Vagina (tissue), 2 donors: ENCODE data around the gene MIER3. TPM values are rescaled to one million over a fixed set of nuclear protein-coding genes. Genes with fewer than 3 reads are reported as not detected.
A peak's percentile ranks its signal among the peaks of the same experiment; 100 is the strongest.

Experiments
- DNase-seq, 2 donors: peaks; one replicate each; pipeline ENCODE4 v3.0.0-alpha.2; 2017; ENCODE audit errors: extremely low spot score in 2 of 2
- H3K27ac ChIP-seq: fragments of 200-600 bp; sonication (generic); one replicate; pipeline ENCODE4 v1.5.1; 2019
- H3K27me3 ChIP-seq: fragments of 200-600 bp; sonication (generic); one replicate; pipeline ENCODE4 v1.5.1; 2019
- H3K36me3 ChIP-seq, 2 donors: fragments of 200-600 bp; sonication (generic); one replicate each; pipeline ENCODE4 v1.5.1; 2017 to 2019
- H3K4me1 ChIP-seq: fragments of 200-600 bp; sonication (generic); one replicate; pipeline ENCODE4 v1.5.1; 2019
- H3K4me3 ChIP-seq, 2 donors: fragments of 200-600 bp; sonication (generic); 1 replicate in 1 of 2; 2 replicates in 1 of 2; pipeline ENCODE4 v1.5.1; 2016 to 2019
- H3K9me3 ChIP-seq: fragments of 200-600 bp; sonication (generic); one replicate; pipeline ENCODE4 v1.5.1; 2019
- CTCF ChIP-seq, 3 experiments: fragments of 450-650 bp in 2 of 3; fragments of 200-600 bp in 1 of 3; sonication (generic) in 1 of 3; IDR thresholded peaks; one replicate each; pipeline ENCODE4 v1.5.1; 2017 to 2019; ENCODE audit warnings: antibody characterized with exemption in 3 of 3, mild to moderate bottlenecking in 2 of 3, moderate library complexity in 2 of 3
- POLR2A ChIP-seq, 2 donors: fragments of 450-650 bp; IDR thresholded peaks; one replicate each; pipeline ENCODE4 v1.6.1; 2017; ENCODE audit warnings: antibody characterized with exemption in 2 of 2, mild to moderate bottlenecking in 2 of 2, moderate library complexity in 2 of 2
- POLR2AphosphoS5 ChIP-seq, 2 donors: sonication (generic); formaldehyde crosslinking; IDR thresholded peaks; one replicate each; pipeline ENCODE4 v1.9.0; 2017; ENCODE audit warnings: antibody characterized with exemption in 2 of 2, mild to moderate bottlenecking in 2 of 2, low read depth in 1 of 2; ENCODE audit not compliant: insufficient read depth in 1 of 2
- intact Hi-C: fragments of 100-400 bp; cut with DNase I; formaldehyde crosslinking; loops from one replicate; pipeline ENCODE4 v1.15.1; 2023
- total RNA-seq: library from RNA; depleted of rRNA; stranded (reverse); fragments of >200 nt; gene quantifications from one replicate; pipeline ENCODE4 v1.2.3, GENCODE V29; 2016

MIER3 gene
- 16.0 TPM for total RNA-seq

- Histone ChIP-seq H3K4me1 (peaks cover 18% of the 10 kb centered on the region), H3K27ac (peak within 1 kb of the TSS; percentile 88), H3K27me3 (no peaks in the 10 kb centered on the region), H3K9me3 (no peaks in the 10 kb centered on the region), H3K36me3 (no peaks in the 10 kb centered on the region), H3K4me3 (peak within 1 kb of the TSS; percentile 85 to 92)
- intact Hi-C loops = loop anchor here (5.0 kb wide), 2 partner anchors 40 to 220 kb away; partner anchors contain the start of gene GPBP1
- TF ChIP-seq POLR2AphosphoS5 (IDR thresholded peaks at IDR 0.05; ENCODE audit: insufficient read depth in 1 of 2, low read depth in 1 of 2) (peak in 1 of 2 donors; percentile 41), POLR2A (IDR thresholded peaks at IDR 0.05) (no peak), CTCF (IDR thresholded peaks at IDR 0.05) (no peak)
- DNase-seq = no peak
Measured at GRCh38 chr5:56951946-56952691, at the start of gene MIER3. Gene MIER3, minus strand, starts transcription at chr5:56952123. Its CDS starts 21 bp downstream, at chr5:56952102.

- DNase-seq = no peak
- Histone ChIP-seq H3K27me3 (no peaks in the 10 kb centered on the region), H3K27ac (no peak overlapping the region), H3K4me3 (no peak overlapping the region), H3K4me1 (no peaks in the 10 kb centered on the region), H3K36me3 (no peaks in the 10 kb centered on the region), H3K9me3 (no peaks in the 10 kb centered on the region)
- no peak for TF ChIP-seq POLR2A (IDR thresholded peaks at IDR 0.05)
- no peak for TF ChIP-seq POLR2AphosphoS5 (IDR thresholded peaks at IDR 0.05; ENCODE audit: insufficient read depth in 1 of 2, low read depth in 1 of 2)
- intact Hi-C loops = no loop called here
Measured at GRCh38 chr5:56995596-56995995, 43.7 kb upstream of the MIER3 start.

GRCh38 chr5:56993241-56993640 lies 41.3 kb upstream of the MIER3 start:
- no peaks in the 10 kb centered on the region for H3K4me1 ChIP-seq
- DNase-seq = no peak
- no peaks in the 10 kb centered on the region for H3K36me3 ChIP-seq
- H3K27me3 ChIP-seq = no peaks in the 10 kb centered on the region
- TF ChIP-seq POLR2AphosphoS5 (IDR thresholded peaks at IDR 0.05; ENCODE audit: insufficient read depth in 1 of 2, low read depth in 1 of 2) = no peak
- no peak for TF ChIP-seq POLR2A (IDR thresholded peaks at IDR 0.05)
- no peak for TF ChIP-seq CTCF (IDR thresholded peaks at IDR 0.05)
- H3K27ac ChIP-seq = no peak overlapping the region
- H3K9me3 ChIP-seq = no peaks in the 10 kb centered on the region
- intact Hi-C loops = no loop called here
- H3K4me3 ChIP-seq = no peak overlapping the region

- no peak for DNase-seq
- no peak overlapping the region for H3K27ac ChIP-seq
- no peaks in the 10 kb centered on the region for H3K9me3 ChIP-seq
- no peak for TF ChIP-seq CTCF (IDR thresholded peaks at IDR 0.05)
- TF ChIP-seq POLR2A (IDR thresholded peaks at IDR 0.05) = no peak
- TF ChIP-seq POLR2AphosphoS5 (IDR thresholded peaks at IDR 0.05; ENCODE audit: insufficient read depth in 1 of 2, low read depth in 1 of 2) = no peak
- intact Hi-C loops = no loop called here
- H3K36me3 ChIP-seq = no peaks in the 10 kb centered on the region
- no peaks in the 10 kb centered on the region for H3K27me3 ChIP-seq
- H3K4me1 ChIP-seq = no peaks in the 10 kb centered on the region
- no peak overlapping the region for H3K4me3 ChIP-seq
Measured at GRCh38 chr5:56989676-56990075, 37.8 kb upstream of the MIER3 start.

GRCh38 chr5:56988490-56988889 lies 36.6 kb upstream of the MIER3 start:
- Histone ChIP-seq H3K36me3 (no peaks in the 10 kb centered on the region), H3K27me3 (no peaks in the 10 kb centered on the region), H3K4me3 (no peak overlapping the region), H3K4me1 (no peaks in the 10 kb centered on the region), H3K27ac (no peak overlapping the region), H3K9me3 (no peaks in the 10 kb centered on the region)
- intact Hi-C loops = no loop called here
- no peak for DNase-seq
- TF ChIP-seq POLR2AphosphoS5 (IDR thresholded peaks at IDR 0.05; ENCODE audit: insufficient read depth in 1 of 2, low read depth in 1 of 2) (no peak), CTCF (IDR thresholded peaks at IDR 0.05) (no peak), POLR2A (IDR thresholded peaks at IDR 0.05) (no peak)
